SK-N-SH treated with all-trans-retinoic acid at 6 μM for 48 hours (cell line): Measurements from ENCODE around the gene AGAP1.

Experiments
- ARNTL ChIP-seq: fragments of 450-650 bp; formaldehyde crosslinking; IDR thresholded peaks from 2 replicates; pipeline ENCODE4 v1.5.0; 2020; ENCODE audit warnings: low read depth, mild to moderate bottlenecking, moderate library complexity, borderline replicate concordance
- CSRNP3 ChIP-seq: fragments of 250-450 bp; sonication (Bioruptor Pico); IDR thresholded peaks from 2 replicates; pipeline ENCODE4 v1.5.1; 2021; ENCODE audit warnings: mild to moderate bottlenecking, moderate library complexity
- GLIS3 ChIP-seq: fragments of 250-450 bp; sonication (Bioruptor Pico); IDR thresholded peaks from 2 replicates; pipeline ENCODE4 v1.5.0; 2020; ENCODE audit warnings: mild to moderate bottlenecking, moderate library complexity
- POU6F1 ChIP-seq: fragments of 250-450 bp; sonication (Bioruptor Pico); IDR thresholded peaks from 2 replicates; pipeline ENCODE4 v1.8.0; 2021; ENCODE audit warnings: low read depth, mild to moderate bottlenecking, moderate library complexity, borderline replicate concordance
- PPARA ChIP-seq: fragments of 250-450 bp; sonication (Bioruptor Pico); IDR thresholded peaks from 2 replicates; pipeline ENCODE4 v1.5.0; 2020; ENCODE audit warnings: mild to moderate bottlenecking, borderline replicate concordance
- RARB ChIP-seq: fragments of 250-450 bp; sonication (Bioruptor Pico); IDR thresholded peaks from 2 replicates; pipeline ENCODE4 v1.8.0; 2021; ENCODE audit warnings: mild to moderate bottlenecking, moderate library complexity
- TCF4 ChIP-seq: fragments of 250-450 bp; sonication (Bioruptor Pico); IDR thresholded peaks from 2 replicates; pipeline ENCODE4 v1.8.0; 2021; ENCODE audit warnings: mild to moderate bottlenecking, moderate library complexity, borderline replicate concordance
- ZC3H10 ChIP-seq: fragments of 250-450 bp; sonication (Bioruptor Pico); IDR thresholded peaks from 2 replicates; pipeline ENCODE4 v1.5.1; 2021; ENCODE audit warnings: mild to moderate bottlenecking, moderate library complexity
- ZFP3 ChIP-seq: fragments of 250-450 bp; sonication (Bioruptor Pico); IDR thresholded peaks from 2 replicates; pipeline ENCODE4 v1.5.0; 2020; ENCODE audit warnings: mild to moderate bottlenecking, moderate library complexity
- ZFP30 ChIP-seq: fragments of 450-650 bp; formaldehyde crosslinking; IDR thresholded peaks from 2 replicates; pipeline ENCODE4 v1.5.0; 2022; ENCODE audit warnings: mild to moderate bottlenecking, moderate library complexity
- ZNF565 ChIP-seq: fragments of 450-650 bp; formaldehyde crosslinking; conservative IDR thresholded peaks from 2 replicates; pipeline ENCODE4 v1.5.0; 2020; ENCODE audit warnings: low read depth, mild to moderate bottlenecking, moderate library complexity
- ZNF70 ChIP-seq: fragments of 450-650 bp; formaldehyde crosslinking; IDR thresholded peaks from 2 replicates; pipeline ENCODE4 v1.5.0; 2020; ENCODE audit warnings: mild to moderate bottlenecking, moderate library complexity

DNA sequence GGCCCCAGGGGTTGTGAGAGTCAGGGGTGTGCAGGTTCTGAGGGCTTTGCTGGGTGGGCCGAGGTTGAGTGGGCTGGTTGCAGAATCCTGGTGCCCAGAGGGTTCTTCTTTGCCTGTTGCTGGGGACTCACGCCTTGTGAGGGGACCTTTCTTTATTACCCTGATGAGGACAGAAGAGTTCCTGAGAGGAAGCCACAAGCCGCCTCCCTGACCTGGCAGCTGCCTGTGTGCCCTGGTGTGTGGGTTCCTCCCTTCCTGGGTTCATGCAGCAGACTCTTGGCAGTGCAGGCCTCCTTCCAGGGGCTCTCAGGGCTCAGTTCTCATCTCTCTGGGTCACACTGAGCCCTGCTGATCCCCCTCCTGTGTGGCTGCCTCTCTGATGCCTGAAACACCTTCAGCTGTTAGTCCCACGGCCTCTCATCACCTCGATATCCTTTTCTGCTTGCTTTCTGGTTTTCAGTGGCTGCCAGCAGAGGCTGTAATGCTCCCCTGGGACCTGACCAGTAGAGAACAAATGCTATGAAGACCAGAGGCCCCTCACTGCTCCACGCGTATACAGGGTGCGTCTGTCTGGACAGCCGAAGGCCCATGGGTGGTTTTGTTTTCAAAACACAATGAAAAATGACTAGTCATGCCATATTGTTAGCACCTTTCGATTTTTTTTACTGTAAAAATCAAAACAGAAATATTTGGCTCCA lies 191.3 kb downstream of the AGAP1 start:
- TF ChIP-seq ZNF70 (no peak), TCF4 (CRISPR knock-in tag) (no peak), ZC3H10 (CRISPR knock-in tag) (no peak), ZNF565 (CRISPR knock-in tag) (no peak), CSRNP3 (no peak), ARNTL (CRISPR knock-in tag) (no peak), PPARA (CRISPR knock-in tag) (no peak), RARB (CRISPR knock-in tag) (no peak), ZFP3 (no peak), GLIS3 (no peak), ZFP30 (no peak), POU6F1 (CRISPR knock-in tag) (no peak)
